H9 (cell line): ENCODE measurements around the gene DNAI2. TPM values are rescaled to one million over a fixed set of nuclear protein-coding genes. Genes with fewer than 3 reads are reported as not detected.

Experiments used
- DNase-seq: peaks from one replicate; pipeline ENCODE4 v3.0.0-alpha.2; 2017
- H2AFZ ChIP-seq: one replicate; pipeline ENCODE4 v1.6.1; 2013; ENCODE audit warnings: mild to moderate bottlenecking, low read length, control low read depth, moderate library complexity
- H2AK5ac ChIP-seq: 2 replicates; pipeline ENCODE4 v1.6.1; 2013; ENCODE audit warnings: low read length, control low read depth, mixed read lengths; ENCODE audit not compliant: insufficient read length
- H2BK120ac ChIP-seq: one replicate; pipeline ENCODE4 v1.6.1; 2013; ENCODE audit warnings: low read depth, mild to moderate bottlenecking, low read length, control low read depth, inconsistent platforms; ENCODE audit not compliant: poor library complexity, severe bottlenecking
- H2BK12ac ChIP-seq: 2 replicates; pipeline ENCODE4 v1.6.1; 2013; ENCODE audit warnings: low read length, control low read depth, mixed read lengths, low read depth; ENCODE audit not compliant: insufficient read length
- H2BK15ac ChIP-seq: 2 replicates; pipeline ENCODE4 v1.6.1; 2013; ENCODE audit warnings: low read depth, low read length, control low read depth
- H2BK20ac ChIP-seq: one replicate; pipeline ENCODE4 v1.6.1; 2013; ENCODE audit warnings: low read depth, mild to moderate bottlenecking, low read length, control low read depth, inconsistent platforms; ENCODE audit not compliant: poor library complexity, severe bottlenecking
- H2BK5ac ChIP-seq: 2 replicates; pipeline ENCODE4 v1.6.1; 2013; ENCODE audit warnings: low read length, control low read depth, mixed read lengths; ENCODE audit not compliant: insufficient read length
- H3K14ac ChIP-seq: 2 replicates; pipeline ENCODE4 v1.6.1; 2013; ENCODE audit warnings: low read length, control low read depth; ENCODE audit not compliant: insufficient read depth
- H3K18ac ChIP-seq: 2 replicates; pipeline ENCODE4 v1.6.1; 2013; ENCODE audit warnings: low read depth, mild to moderate bottlenecking, mixed read lengths, low read length, control low read depth; ENCODE audit not compliant: insufficient read length
- H3K23ac ChIP-seq: 2 replicates; pipeline ENCODE4 v1.6.1; 2013; ENCODE audit warnings: low read length, control low read depth, mixed read lengths, low read depth; ENCODE audit not compliant: insufficient read length
- H3K23me2 ChIP-seq: 2 replicates; pipeline ENCODE4 v1.6.1; 2013; ENCODE audit warnings: low read depth, mild to moderate bottlenecking, mixed read lengths, low read length, control low read depth; ENCODE audit not compliant: insufficient read length, poor library complexity, severe bottlenecking
- H3K27ac ChIP-seq: 2 replicates; pipeline ENCODE4 v1.5.1; 2013; ENCODE audit warnings: low read length, control low read depth, mixed read lengths, low read depth; ENCODE audit not compliant: insufficient read length
- H3K27me3 ChIP-seq: 2 replicates; pipeline ENCODE4 v1.6.1; 2013; ENCODE audit warnings: low read length, control low read depth, inconsistent platforms; ENCODE audit not compliant: insufficient read depth
- H3K4ac ChIP-seq: 2 replicates; pipeline ENCODE4 v1.6.1; 2013; ENCODE audit warnings: low read depth, mild to moderate bottlenecking, control low read depth, inconsistent platforms, low read length, moderate library complexity
- H3K4me1 ChIP-seq: 2 replicates; pipeline ENCODE4 v1.6.1; 2013; ENCODE audit warnings: low read length, control low read depth, inconsistent platforms; ENCODE audit not compliant: insufficient read depth
- H3K4me2 ChIP-seq: 2 replicates; pipeline ENCODE4 v1.6.1; 2013; ENCODE audit warnings: low read length, control low read depth, mixed read lengths; ENCODE audit not compliant: insufficient read length, insufficient read depth
- H3K56ac ChIP-seq: 2 replicates; pipeline ENCODE4 v1.6.1; 2013; ENCODE audit warnings: low read depth, mild to moderate bottlenecking, mixed read lengths, low read length, control low read depth; ENCODE audit not compliant: insufficient read length
- H3K79me1 ChIP-seq: 2 replicates; pipeline ENCODE4 v1.6.1; 2013; ENCODE audit warnings: low read depth, mild to moderate bottlenecking, moderate library complexity, low read length, control low read depth, inconsistent platforms; ENCODE audit not compliant: insufficient read depth, poor library complexity, severe bottlenecking
- H3K79me2 ChIP-seq: 2 replicates; pipeline ENCODE4 v1.6.1; 2013; ENCODE audit warnings: low read length, control low read depth, inconsistent platforms; ENCODE audit not compliant: insufficient read depth
- H3K9ac ChIP-seq: 2 replicates; pipeline ENCODE4 v1.6.1; 2013; ENCODE audit warnings: low read length, control low read depth, mixed read lengths; ENCODE audit not compliant: insufficient read length; ENCODE audit errors: extremely low read depth
- H3K9me3 ChIP-seq: one replicate; pipeline ENCODE4 v1.6.1; 2013; ENCODE audit warnings: low read depth, low read length, inconsistent platforms; ENCODE audit not compliant: control insufficient read depth
- H3T11ph ChIP-seq: one replicate; pipeline ENCODE4 v1.6.1; 2013; ENCODE audit warnings: mild to moderate bottlenecking, low read length, control low read depth, inconsistent platforms
- H4K20me1 ChIP-seq: one replicate; pipeline ENCODE4 v1.6.1; 2013; ENCODE audit not compliant: control insufficient read depth, insufficient read length, insufficient read depth
- H4K5ac ChIP-seq: 2 replicates; pipeline ENCODE4 v1.6.1; 2013; ENCODE audit warnings: low read depth, mild to moderate bottlenecking, mixed read lengths, low read length, control low read depth; ENCODE audit not compliant: insufficient read length
- H4K8ac ChIP-seq: replicated peaks from 2 replicates; pipeline ENCODE4 v1.6.1; 2013; ENCODE audit warnings: low read length, control low read depth, mixed read lengths, low read depth; ENCODE audit not compliant: insufficient read length
- H4K91ac ChIP-seq: 2 replicates; pipeline ENCODE4 v1.6.1; 2013; ENCODE audit warnings: low read depth, mild to moderate bottlenecking, moderate library complexity, mixed read lengths, low read length, control low read depth; ENCODE audit not compliant: insufficient read length
- H3K27ac Mint-ChIP-seq, 3 experiments: 2 replicates in 2 of 3; 3 replicates in 1 of 3; pipeline ENCODE4 v1.8.0; 2020 to 2021; ENCODE audit warnings: mixed read lengths in 3 of 3, mild to moderate bottlenecking in 1 of 3, moderate library complexity in 1 of 3
- H3K27me3 Mint-ChIP-seq: 2 replicates; pipeline ENCODE4 v1.8.0; 2021; ENCODE audit warnings: low read depth, mild to moderate bottlenecking, moderate library complexity, mixed read lengths
- H3K36me3 Mint-ChIP-seq, 3 experiments: 2 replicates in 2 of 3; 3 replicates in 1 of 3; pipeline ENCODE4 v1.8.0; 2020 to 2021; ENCODE audit warnings: low read depth in 3 of 3, mixed read lengths in 3 of 3; ENCODE audit not compliant: insufficient read depth in 1 of 3
- H3K4me1 Mint-ChIP-seq, 2 experiments: 2 replicates each; pipeline ENCODE4 v1.8.0; 2020; ENCODE audit warnings: mixed read lengths in 2 of 2
- H3K4me3 Mint-ChIP-seq, 2 experiments: 2 replicates in 1 of 2; 3 replicates in 1 of 2; pipeline ENCODE4 v1.8.0; 2020 to 2021; ENCODE audit warnings: mild to moderate bottlenecking in 2 of 2, mixed read lengths in 2 of 2, moderate library complexity in 1 of 2
- H3K9me3 Mint-ChIP-seq, 2 experiments: 2 replicates in 1 of 2; 3 replicates in 1 of 2; pipeline ENCODE4 v1.8.0; 2020; ENCODE audit warnings: mild to moderate bottlenecking in 2 of 2, mixed read lengths in 2 of 2, moderate library complexity in 1 of 2
- WGBS: extraction: QIAGEN DNeasy Blood & Tissue Kit; methylation state at CpG from one replicate; pipeline ENCODE4 v1.1.7; 2013; ENCODE audit warnings: missing lambda C conversion rate, low lambda C conversion rate, mixed read lengths; ENCODE audit not compliant: insufficient read length; ENCODE audit errors: extremely low coverage; 5-methylcytosine and 5-hydroxymethylcytosine counted together
- total RNA-seq: library from RNA; stranded (reverse); gene quantifications from 2 replicates; pipeline ENCODE4 v1.2.1, GENCODE V29; 2021
- TF ChIP-seq, protein P1 (sequence below): fragments of 200-600 bp; sonication (generic); conservative IDR thresholded peaks from 3 replicates; pipeline ENCODE4 v1.8.0; 2021; ENCODE audit warnings: antibody characterized with exemption, mild to moderate bottlenecking

Gene DNAI2
- total RNA-seq, 1 experiment from 2014 or later = not detected

- no peak overlapping the region for H2BK5ac ChIP-seq
- no peaks in the 10 kb centered on the region for H3K79me2 ChIP-seq
- H4K8ac ChIP-seq = no peak overlapping the region
- H2AFZ ChIP-seq = no peak overlapping the region
- Mint-ChIP-seq H3K27ac (no peak overlapping the region), H3K27me3 (peaks cover 33% of the 10 kb centered on the region), H3K9me3 (peaks cover 2 to 4% of the 10 kb centered on the region in 2 experiments; a peak in 3 of 5 replicates), H3K4me1 (0 out of 4 replicates have a peak, but pooled peaks cover 0 to 1% of the 10 kb centered on the region in 2 experiments), H3K36me3 (no peaks in the 10 kb centered on the region; a peak in 1 of 7 replicates), H3K4me3 (no peak overlapping the region)
- H3K9ac ChIP-seq = no peak overlapping the region
- H3K4me1 ChIP-seq = no peaks in the 10 kb centered on the region
- H2BK120ac ChIP-seq = no peak overlapping the region
- H2BK12ac ChIP-seq = no peak overlapping the region
- H3K9me3 ChIP-seq = no peaks in the 10 kb centered on the region
- no peak overlapping the region for H3K18ac ChIP-seq
- DNase-seq = no peak
- no peak overlapping the region for H3K23ac ChIP-seq
- H4K20me1 ChIP-seq = no peaks in the 10 kb centered on the region
- H2BK15ac ChIP-seq = no peak overlapping the region
- no peaks in the 10 kb centered on the region for H3K27me3 ChIP-seq
- no peak overlapping the region for H3K14ac ChIP-seq
- no peak overlapping the region for H3K4ac ChIP-seq
- H3T11ph ChIP-seq = no peak overlapping the region
- H2BK20ac ChIP-seq = no peak overlapping the region
- H2AK5ac ChIP-seq = no peak overlapping the region
- TF ChIP-seq, protein P1, sequence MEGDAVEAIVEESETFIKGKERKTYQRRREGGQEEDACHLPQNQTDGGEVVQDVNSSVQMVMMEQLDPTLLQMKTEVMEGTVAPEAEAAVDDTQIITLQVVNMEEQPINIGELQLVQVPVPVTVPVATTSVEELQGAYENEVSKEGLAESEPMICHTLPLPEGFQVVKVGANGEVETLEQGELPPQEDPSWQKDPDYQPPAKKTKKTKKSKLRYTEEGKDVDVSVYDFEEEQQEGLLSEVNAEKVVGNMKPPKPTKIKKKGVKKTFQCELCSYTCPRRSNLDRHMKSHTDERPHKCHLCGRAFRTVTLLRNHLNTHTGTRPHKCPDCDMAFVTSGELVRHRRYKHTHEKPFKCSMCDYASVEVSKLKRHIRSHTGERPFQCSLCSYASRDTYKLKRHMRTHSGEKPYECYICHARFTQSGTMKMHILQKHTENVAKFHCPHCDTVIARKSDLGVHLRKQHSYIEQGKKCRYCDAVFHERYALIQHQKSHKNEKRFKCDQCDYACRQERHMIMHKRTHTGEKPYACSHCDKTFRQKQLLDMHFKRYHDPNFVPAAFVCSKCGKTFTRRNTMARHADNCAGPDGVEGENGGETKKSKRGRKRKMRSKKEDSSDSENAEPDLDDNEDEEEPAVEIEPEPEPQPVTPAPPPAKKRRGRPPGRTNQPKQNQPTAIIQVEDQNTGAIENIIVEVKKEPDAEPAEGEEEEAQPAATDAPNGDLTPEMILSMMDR = no peak
- H3K79me1 ChIP-seq = no peaks in the 10 kb centered on the region
- no peaks in the 10 kb centered on the region for H3K23me2 ChIP-seq
- H3K27ac ChIP-seq = no peak overlapping the region
- no peak overlapping the region for H3K56ac ChIP-seq
- WGBS = no CpG with 5 or more reads among the region's 7 CpGs
- H4K5ac ChIP-seq = no peak overlapping the region
- H3K4me2 ChIP-seq = no peak overlapping the region
- H4K91ac ChIP-seq = no peak overlapping the region
These were observed 24.7 kb downstream of the DNAI2 start for GRCh38 chr17:74298778-74299177.
